Neuronal stem cell (in vitro differentiated cells): Measurements from ENCODE around the gene HMG20B.

Experiments
- DNase-seq: peaks from one replicate; pipeline ENCODE4 v3.0.0-alpha.2; 2013; ENCODE audit warnings: low spot score
- H2AFZ ChIP-seq: one replicate; pipeline ENCODE4 v1.6.1; 2013; ENCODE audit warnings: mild to moderate bottlenecking, low read length, inconsistent platforms
- H2AK5ac ChIP-seq: 2 replicates; pipeline ENCODE4 v1.6.1; 2013; ENCODE audit warnings: low read depth, mild to moderate bottlenecking, inconsistent platforms, low read length, moderate library complexity, mixed read lengths
- H2BK120ac ChIP-seq: 2 replicates; pipeline ENCODE4 v1.6.1; 2013; ENCODE audit warnings: low read depth, mild to moderate bottlenecking, inconsistent platforms, low read length, moderate library complexity, mixed read lengths
- H2BK12ac ChIP-seq: one replicate; pipeline ENCODE4 v1.6.1; 2013; ENCODE audit warnings: low read length, inconsistent platforms
- H2BK15ac ChIP-seq: 2 replicates; pipeline ENCODE4 v1.6.1; 2013; ENCODE audit warnings: mild to moderate bottlenecking, low read length, inconsistent platforms, mixed read lengths
- H2BK5ac ChIP-seq: one replicate; pipeline ENCODE4 v1.6.1; 2013; ENCODE audit warnings: inconsistent platforms, mild to moderate bottlenecking, low read length, moderate library complexity
- H3K14ac ChIP-seq: one replicate; pipeline ENCODE4 v1.6.1; 2013; ENCODE audit warnings: low read length, inconsistent platforms
- H3K18ac ChIP-seq: 2 replicates; pipeline ENCODE4 v1.6.1; 2013; ENCODE audit warnings: low read length, inconsistent platforms
- H3K23ac ChIP-seq: 2 replicates; pipeline ENCODE4 v1.6.1; 2013; ENCODE audit warnings: low read depth, mild to moderate bottlenecking, mixed read lengths, low read length, inconsistent platforms; ENCODE audit not compliant: poor library complexity
- H3K27ac ChIP-seq: replicated peaks from 3 replicates; pipeline ENCODE4 v1.5.1; 2013; ENCODE audit warnings: low read length, inconsistent platforms
- H3K27me3 ChIP-seq, 3 experiments: 2 replicates each; pipeline ENCODE4 v1.6.1; 2013; ENCODE audit warnings: low read length in 3 of 3, mild to moderate bottlenecking in 2 of 3, inconsistent platforms in 1 of 3, low read depth in 1 of 3, mixed read lengths in 1 of 3, moderate library complexity in 1 of 3; ENCODE audit not compliant: control insufficient read depth in 3 of 3, insufficient read depth in 3 of 3
- H3K36me3 ChIP-seq, 2 donors: replicated peaks in 1 of 2; 2 replicates each; pipeline ENCODE4 v1.6.1; 2013; ENCODE audit warnings: low read length in 2 of 2; ENCODE audit not compliant: control insufficient read depth in 2 of 2, insufficient read depth in 2 of 2
- H3K4ac ChIP-seq: 2 replicates; pipeline ENCODE4 v1.6.1; 2013; ENCODE audit warnings: inconsistent platforms, mild to moderate bottlenecking, low read length, moderate library complexity
- H3K4me1 ChIP-seq, 2 donors: 1 replicate in 1 of 2; 2 replicates in 1 of 2; pipeline ENCODE4 v1.6.1; 2013; ENCODE audit warnings: low read length in 2 of 2, low read depth in 1 of 2; ENCODE audit not compliant: control insufficient read depth in 2 of 2, insufficient read depth in 1 of 2
- H3K4me2 ChIP-seq: one replicate; pipeline ENCODE4 v1.6.1; 2013; ENCODE audit warnings: mild to moderate bottlenecking, low read length, inconsistent platforms; ENCODE audit not compliant: insufficient read depth, poor library complexity, severe bottlenecking
- H3K4me3 ChIP-seq, 2 donors: 2 replicates each; pipeline ENCODE4 v1.5.1; 2013; ENCODE audit warnings: low read length in 2 of 2, mild to moderate bottlenecking in 2 of 2, inconsistent platforms in 1 of 2, moderate library complexity in 1 of 2
- H3K79me1 ChIP-seq: one replicate; pipeline ENCODE4 v1.6.1; 2013; ENCODE audit warnings: low read depth, mild to moderate bottlenecking, inconsistent platforms, low read length, moderate library complexity
- H3K9ac ChIP-seq: one replicate; pipeline ENCODE4 v1.6.1; 2013; ENCODE audit warnings: mild to moderate bottlenecking, low read depth, low read length, inconsistent platforms; ENCODE audit not compliant: poor library complexity
- H3K9me3 ChIP-seq, 2 donors: replicated peaks in 1 of 2; 2 replicates each; pipeline versions ENCODE3 to v1.6.1; 2013; ENCODE audit warnings: low read length in 2 of 2, mild to moderate bottlenecking in 2 of 2, inconsistent platforms in 1 of 2, low read depth in 1 of 2, mixed read lengths in 1 of 2, moderate library complexity in 1 of 2; ENCODE audit not compliant: control insufficient read depth in 2 of 2, insufficient read depth in 1 of 2
- H4K8ac ChIP-seq: one replicate; pipeline ENCODE4 v1.6.1; 2013; ENCODE audit warnings: low read depth, mild to moderate bottlenecking, inconsistent platforms, low read length, moderate library complexity
- H4K91ac ChIP-seq: one replicate; pipeline ENCODE4 v1.6.1; 2013; ENCODE audit warnings: low read length, low read depth, mild to moderate bottlenecking, inconsistent platforms; ENCODE audit not compliant: poor library complexity
- WGBS, 2 donors: extraction: QIAGEN DNeasy Blood & Tissue Kit; methylation state at CpG; one replicate each; pipeline ENCODE4 v1.1.7; 2013; ENCODE audit warnings: missing lambda C conversion rate in 2 of 2, mixed read lengths in 1 of 2; ENCODE audit not compliant: insufficient read length in 2 of 2, insufficient replicate concordance in 1 of 2; ENCODE audit errors: extremely low coverage in 2 of 2; 5-methylcytosine and 5-hydroxymethylcytosine counted together

Gene HMG20B

GRCh38 chr19:3573858-3574637 is 1.3 kb downstream of the HMG20B start:
- WGBS, 2 donors, result no CpG with 5 or more reads among the region's 55 CpGs
- Histone ChIP-seq H3K9me3 (no peaks in the 10 kb centered on the region), H2AK5ac (peak overlapping the region; percentile 92), H3K23ac (peak overlapping the region; percentile 65), H2AFZ (peak overlapping the region; percentile 85), H4K91ac (no peak overlapping the region), H3K14ac (no peak overlapping the region), H3K79me1 (peaks cover 3% of the 10 kb centered on the region), H2BK5ac (no peak overlapping the region), H3K9ac (peak overlapping the region; percentile 12), H2BK120ac (no peak overlapping the region), H2BK15ac (no peak overlapping the region), H3K27me3 (peaks cover 0 to 22% (median 0%) of the 10 kb centered on the region in 3 experiments), H3K36me3 (peaks cover 9 to 19% of the 10 kb centered on the region in 2 donors), H3K4ac (no peak overlapping the region), H2BK12ac (no peak overlapping the region), H3K4me3 (peak overlapping the region; percentile 50 to 94), H4K8ac (no peak overlapping the region), H3K4me2 (peak overlapping the region; percentile 97), H3K18ac (peak overlapping the region; percentile 92), H3K4me1 (peaks cover 5 to 17% of the 10 kb centered on the region in 2 donors), H3K27ac (no peak overlapping the region)
- peak; percentile 88 for DNase-seq

- Histone ChIP-seq H3K27me3 (peaks cover 0 to 28% (median 0%) of the 10 kb centered on the region in 3 experiments), H3K18ac (no peak overlapping the region), H3K4me2 (no peak overlapping the region), H3K36me3 (peaks cover 9 to 19% of the 10 kb centered on the region in 2 donors), H2AK5ac (no peak overlapping the region), H4K8ac (no peak overlapping the region), H3K4me3 (no peak overlapping the region), H3K27ac (no peak overlapping the region), H2BK15ac (no peak overlapping the region), H2BK120ac (no peak overlapping the region), H3K23ac (no peak overlapping the region), H2AFZ (no peak overlapping the region), H3K4ac (no peak overlapping the region), H3K14ac (no peak overlapping the region), H3K79me1 (peaks cover 3% of the 10 kb centered on the region), H3K9me3 (no peaks in the 10 kb centered on the region), H3K4me1 (peaks cover 5 to 17% of the 10 kb centered on the region in 2 donors), H2BK12ac (no peak overlapping the region), H2BK5ac (no peak overlapping the region), H4K91ac (no peak overlapping the region), H3K9ac (no peak overlapping the region)
- WGBS, 2 donors, result no CpG with 5 or more reads among the region's 19 CpGs
- no peak for DNase-seq
These were observed 2.6 kb downstream of the HMG20B start for GRCh38 chr19:3575260-3575741.

DNA sequence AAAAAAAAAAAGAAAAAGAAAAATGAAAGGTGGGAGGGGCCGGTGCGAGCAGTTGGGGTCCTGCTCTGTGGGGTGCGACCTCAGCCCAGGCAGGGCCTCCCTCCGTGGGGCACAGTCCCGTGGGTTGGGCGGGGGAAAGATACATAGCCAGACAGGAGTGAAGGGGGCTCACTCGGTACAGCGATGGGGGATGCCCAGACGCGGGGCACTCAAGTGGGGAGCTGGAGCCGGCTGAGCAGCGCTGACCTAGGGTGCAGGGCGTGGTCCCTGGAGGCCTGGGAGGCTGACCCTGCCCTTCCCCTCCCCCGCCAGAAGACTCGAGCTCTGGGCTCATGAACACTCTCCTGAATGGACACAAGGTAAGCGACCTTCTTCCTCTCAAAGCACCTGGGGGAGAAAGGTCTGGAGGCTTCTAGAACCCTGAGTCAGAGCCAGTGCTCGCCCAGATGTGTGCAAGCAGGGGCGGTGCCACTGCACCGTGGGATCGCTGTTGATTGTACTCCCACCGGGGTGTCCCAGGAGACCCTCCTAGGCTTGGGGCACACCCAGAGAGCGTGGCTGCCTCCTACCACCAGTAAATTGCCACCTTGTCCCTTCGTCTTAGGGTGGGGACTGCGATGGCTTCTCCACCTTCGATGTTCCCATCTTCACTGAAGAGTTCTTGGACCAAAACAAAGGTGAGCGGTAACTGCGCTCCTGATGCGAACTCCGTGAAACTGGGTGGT is 3.4 kb downstream of the HMG20B start:
- Histone ChIP-seq H3K4me2 (peak overlapping the region; percentile 86), H3K18ac (peak overlapping the region; percentile 94), H3K4me3 (peak overlapping the region in 1 of 2 donors; percentile 84), H3K4ac (no peak overlapping the region), H2BK12ac (peak overlapping the region; percentile 58), H2BK15ac (peak overlapping the region; percentile 6), H2AFZ (no peak overlapping the region), H3K36me3 (peaks cover 9 to 19% of the 10 kb centered on the region in 2 donors), H3K23ac (peak overlapping the region; percentile 100), H3K14ac (peak overlapping the region; percentile 97), H3K9me3 (no peaks in the 10 kb centered on the region), H3K27me3 (peaks cover 0 to 28% (median 0%) of the 10 kb centered on the region in 3 experiments), H2BK120ac (no peak overlapping the region), H4K8ac (peak overlapping the region; percentile 1), H3K79me1 (peaks cover 3% of the 10 kb centered on the region), H4K91ac (no peak overlapping the region), H3K27ac (peak overlapping the region; percentile 49), H3K9ac (peak overlapping the region; percentile 96), H3K4me1 (peaks cover 5 to 17% of the 10 kb centered on the region in 2 donors), H2AK5ac (peak overlapping the region; percentile 7), H2BK5ac (peak overlapping the region; percentile 33)
- no CpG with 5 or more reads among the region's 29 CpGs for WGBS, 2 donors
- DNase-seq, result no peak
